Measurements from ENCODE around the gene GEN1.
A peak's percentile ranks its signal among the peaks of the same experiment; 100 is the strongest.

- TF ChIP-seq CTCF (IDR thresholded peaks at IDR 0.05) = peak; percentile 79
- TF ChIP-seq, protein P1, sequence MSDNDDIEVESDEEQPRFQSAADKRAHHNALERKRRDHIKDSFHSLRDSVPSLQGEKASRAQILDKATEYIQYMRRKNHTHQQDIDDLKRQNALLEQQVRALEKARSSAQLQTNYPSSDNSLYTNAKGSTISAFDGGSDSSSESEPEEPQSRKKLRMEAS (CRISPR knock-in tag; IDR thresholded peaks at IDR 0.05) = peak; percentile 62; the same call in 1 of the 2 replicates
- TF ChIP-seq SMAD4 (CRISPR knock-in tag; IDR thresholded peaks at IDR 0.05) = no peak
- TF ChIP-seq, protein P2, sequence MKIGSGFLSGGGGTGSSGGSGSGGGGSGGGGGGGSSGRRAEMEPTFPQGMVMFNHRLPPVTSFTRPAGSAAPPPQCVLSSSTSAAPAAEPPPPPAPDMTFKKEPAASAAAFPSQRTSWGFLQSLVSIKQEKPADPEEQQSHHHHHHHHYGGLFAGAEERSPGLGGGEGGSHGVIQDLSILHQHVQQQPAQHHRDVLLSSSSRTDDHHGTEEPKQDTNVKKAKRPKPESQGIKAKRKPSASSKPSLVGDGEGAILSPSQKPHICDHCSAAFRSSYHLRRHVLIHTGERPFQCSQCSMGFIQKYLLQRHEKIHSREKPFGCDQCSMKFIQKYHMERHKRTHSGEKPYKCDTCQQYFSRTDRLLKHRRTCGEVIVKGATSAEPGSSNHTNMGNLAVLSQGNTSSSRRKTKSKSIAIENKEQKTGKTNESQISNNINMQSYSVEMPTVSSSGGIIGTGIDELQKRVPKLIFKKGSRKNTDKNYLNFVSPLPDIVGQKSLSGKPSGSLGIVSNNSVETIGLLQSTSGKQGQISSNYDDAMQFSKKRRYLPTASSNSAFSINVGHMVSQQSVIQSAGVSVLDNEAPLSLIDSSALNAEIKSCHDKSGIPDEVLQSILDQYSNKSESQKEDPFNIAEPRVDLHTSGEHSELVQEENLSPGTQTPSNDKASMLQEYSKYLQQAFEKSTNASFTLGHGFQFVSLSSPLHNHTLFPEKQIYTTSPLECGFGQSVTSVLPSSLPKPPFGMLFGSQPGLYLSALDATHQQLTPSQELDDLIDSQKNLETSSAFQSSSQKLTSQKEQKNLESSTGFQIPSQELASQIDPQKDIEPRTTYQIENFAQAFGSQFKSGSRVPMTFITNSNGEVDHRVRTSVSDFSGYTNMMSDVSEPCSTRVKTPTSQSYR (CRISPR knock-in tag; IDR thresholded peaks at IDR 0.05) = no peak
- no peak for TF ChIP-seq SP1 (CRISPR knock-in tag; conservative IDR thresholded peaks at IDR 0.05)
- TF ChIP-seq, protein P3, sequence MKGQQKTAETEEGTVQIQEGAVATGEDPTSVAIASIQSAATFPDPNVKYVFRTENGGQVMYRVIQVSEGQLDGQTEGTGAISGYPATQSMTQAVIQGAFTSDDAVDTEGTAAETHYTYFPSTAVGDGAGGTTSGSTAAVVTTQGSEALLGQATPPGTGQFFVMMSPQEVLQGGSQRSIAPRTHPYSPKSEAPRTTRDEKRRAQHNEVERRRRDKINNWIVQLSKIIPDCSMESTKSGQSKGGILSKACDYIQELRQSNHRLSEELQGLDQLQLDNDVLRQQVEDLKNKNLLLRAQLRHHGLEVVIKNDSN (CRISPR knock-in tag; IDR thresholded peaks at IDR 0.05) = no peak
- TF ChIP-seq, protein P4, sequence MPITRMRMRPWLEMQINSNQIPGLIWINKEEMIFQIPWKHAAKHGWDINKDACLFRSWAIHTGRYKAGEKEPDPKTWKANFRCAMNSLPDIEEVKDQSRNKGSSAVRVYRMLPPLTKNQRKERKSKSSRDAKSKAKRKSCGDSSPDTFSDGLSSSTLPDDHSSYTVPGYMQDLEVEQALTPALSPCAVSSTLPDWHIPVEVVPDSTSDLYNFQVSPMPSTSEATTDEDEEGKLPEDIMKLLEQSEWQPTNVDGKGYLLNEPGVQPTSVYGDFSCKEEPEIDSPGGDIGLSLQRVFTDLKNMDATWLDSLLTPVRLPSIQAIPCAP (CRISPR knock-in tag; IDR thresholded peaks at IDR 0.05) = no peak
- TF ChIP-seq RORB (CRISPR knock-in tag; IDR thresholded peaks at IDR 0.05) = no peak
- TF ChIP-seq, protein P5, sequence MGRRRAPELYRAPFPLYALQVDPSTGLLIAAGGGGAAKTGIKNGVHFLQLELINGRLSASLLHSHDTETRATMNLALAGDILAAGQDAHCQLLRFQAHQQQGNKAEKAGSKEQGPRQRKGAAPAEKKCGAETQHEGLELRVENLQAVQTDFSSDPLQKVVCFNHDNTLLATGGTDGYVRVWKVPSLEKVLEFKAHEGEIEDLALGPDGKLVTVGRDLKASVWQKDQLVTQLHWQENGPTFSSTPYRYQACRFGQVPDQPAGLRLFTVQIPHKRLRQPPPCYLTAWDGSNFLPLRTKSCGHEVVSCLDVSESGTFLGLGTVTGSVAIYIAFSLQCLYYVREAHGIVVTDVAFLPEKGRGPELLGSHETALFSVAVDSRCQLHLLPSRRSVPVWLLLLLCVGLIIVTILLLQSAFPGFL (CRISPR knock-in tag; IDR thresholded peaks at IDR 0.05; ENCODE audit: borderline replicate concordance) = no peak
- TF ChIP-seq OVOL2 (CRISPR knock-in tag; IDR thresholded peaks at IDR 0.05; ENCODE audit: borderline replicate concordance) = no peak
These were observed 76.4 kb downstream of the GEN1 start for GRCh38 chr2:17830053-17831034.

All from WTC11 (cell line).